CD14-positive monocyte (primary cell): ENCODE results near the gene FBXL17. TPM values are rescaled to one million over a fixed set of nuclear protein-coding genes. Genes with fewer than 3 reads are reported as not detected.

Source experiments
- DNase-seq, 3 donors: peaks; one replicate each; pipeline ENCODE4 v3.0.0-alpha.2; 2011 to 2022
- H2AFZ ChIP-seq: 2 replicates; pipeline ENCODE4 v1.6.0; 2012; ENCODE audit warnings: mild to moderate bottlenecking, low read depth, low read length, inconsistent platforms; ENCODE audit not compliant: insufficient read depth, poor library complexity, severe bottlenecking
- H3K27ac ChIP-seq, 2 donors: 1 replicate in 1 of 2; 2 replicates in 1 of 2; pipeline ENCODE4 v1.5.1; 2012 to 2013; ENCODE audit warnings: low read length in 2 of 2, control low read depth in 1 of 2, inconsistent platforms in 1 of 2, low read depth in 1 of 2, mild to moderate bottlenecking in 1 of 2
- H3K27me3 ChIP-seq, 2 donors: one replicate each; pipeline versions ENCODE4 v1.6.0 to v1.6.1; 2011 to 2013; ENCODE audit warnings: low read length in 2 of 2; ENCODE audit not compliant: control insufficient read depth in 2 of 2, insufficient read depth in 2 of 2
- H3K36me3 ChIP-seq, 2 donors: replicated peaks in 1 of 2; 1 replicate in 1 of 2; 2 replicates in 1 of 2; pipeline versions ENCODE4 v1.5.1 to v1.6.1; 2012 to 2013; ENCODE audit warnings: low read length in 2 of 2, control low read depth in 1 of 2, inconsistent platforms in 1 of 2, mild to moderate bottlenecking in 1 of 2; ENCODE audit not compliant: insufficient read depth in 2 of 2, control insufficient read depth in 1 of 2
- H3K4me1 ChIP-seq, 2 donors: 1 replicate in 1 of 2; 2 replicates in 1 of 2; pipeline versions ENCODE4 v1.5.1 to v1.6.1; 2012 to 2013; ENCODE audit warnings: low read length in 2 of 2, control low read depth in 1 of 2, inconsistent platforms in 1 of 2, mild to moderate bottlenecking in 1 of 2, moderate library complexity in 1 of 2; ENCODE audit not compliant: insufficient read depth in 2 of 2, control insufficient read depth in 1 of 2
- H3K4me2 ChIP-seq: replicated peaks from 2 replicates; pipeline ENCODE3; 2012; ENCODE audit warnings: low read length, moderate library complexity, mild to moderate bottlenecking; ENCODE audit not compliant: poor library complexity, severe bottlenecking; ENCODE audit errors: extremely low read depth
- H3K4me3 ChIP-seq, 3 experiments: fragments of 200-600 bp in 1 of 3; sonication (generic) in 1 of 3; replicated peaks in 1 of 3; 1 replicate in 2 of 3; 2 replicates in 1 of 3; pipeline ENCODE4 v1.5.1; 2011 to 2013; ENCODE audit warnings: low read length in 3 of 3, mild to moderate bottlenecking in 3 of 3, control low read depth in 2 of 3, low read depth in 2 of 3, inconsistent platforms in 1 of 3, moderate library complexity in 1 of 3
- H3K79me2 ChIP-seq: 2 replicates; pipeline ENCODE4 v1.6.0; 2012; ENCODE audit warnings: mild to moderate bottlenecking, control low read depth, inconsistent platforms, low read length, moderate library complexity; ENCODE audit not compliant: insufficient read depth
- H3K9ac ChIP-seq: 2 replicates; pipeline ENCODE4 v1.6.0; 2017; ENCODE audit warnings: low read length, mild to moderate bottlenecking; ENCODE audit not compliant: insufficient read depth, poor library complexity, severe bottlenecking
- H3K9me3 ChIP-seq, 2 donors: replicated peaks in 1 of 2; 1 replicate in 1 of 2; 2 replicates in 1 of 2; pipeline versions ENCODE4 v1.5.1 to v1.6.1; 2012 to 2013; ENCODE audit warnings: low read length in 2 of 2, control low read depth in 1 of 2; ENCODE audit not compliant: control insufficient read depth in 1 of 2, insufficient read depth in 1 of 2
- H4K20me1 ChIP-seq: 2 replicates; pipeline ENCODE4 v1.6.0; 2012; ENCODE audit warnings: mild to moderate bottlenecking, low read length, control low read depth, moderate library complexity; ENCODE audit not compliant: insufficient read depth
- H3K27ac Mint-ChIP-seq, 7 donors: one replicate each; pipeline ENCODE4 v1.8.0; 2020; ENCODE audit warnings: mild to moderate bottlenecking in 7 of 7, mixed read lengths in 7 of 7, moderate library complexity in 6 of 7, inconsistent platforms in 2 of 7
- H3K27me3 Mint-ChIP-seq, 3 donors: one replicate each; pipeline ENCODE4 v1.8.0; 2021 to 2022; ENCODE audit warnings: low read depth in 3 of 3, mild to moderate bottlenecking in 3 of 3, mixed read lengths in 3 of 3, moderate library complexity in 3 of 3, inconsistent platforms in 1 of 3
- H3K36me3 Mint-ChIP-seq, 2 donors: one replicate each; pipeline ENCODE4 v1.8.0; 2020; ENCODE audit warnings: mixed read lengths in 2 of 2, inconsistent platforms in 1 of 2, mild to moderate bottlenecking in 1 of 2
- H3K4me1 Mint-ChIP-seq: one replicate; pipeline ENCODE4 v1.8.0; 2020; ENCODE audit warnings: mild to moderate bottlenecking, mixed read lengths
- H3K4me3 Mint-ChIP-seq, 2 donors: one replicate each; pipeline ENCODE4 v1.8.0; 2020; ENCODE audit warnings: mild to moderate bottlenecking in 2 of 2, mixed read lengths in 2 of 2, moderate library complexity in 1 of 2
- H3K9me3 Mint-ChIP-seq, 7 donors: one replicate each; pipeline ENCODE4 v1.8.0; 2020 to 2022; ENCODE audit warnings: mixed read lengths in 7 of 7, mild to moderate bottlenecking in 6 of 7, moderate library complexity in 6 of 7, inconsistent platforms in 2 of 7
- WGBS: methylation state at CpG from one replicate; pipeline ENCODE4 v1.1.5; 2013; ENCODE audit warnings: missing lambda C conversion rate; ENCODE audit not compliant: insufficient coverage; 5-methylcytosine and 5-hydroxymethylcytosine counted together
- intact Hi-C, 2 donors: fragments of 100-400 bp; cut with micrococcal nuclease; formaldehyde crosslinking; loops; one replicate each; pipeline versions ENCODE4 v1.15.0 to v1.15.1; 2023
- polyA plus RNA-seq, 3 donors: library from polyadenylated mRNA; depleted of rRNA in 1 of 3; unstranded in 2 of 3; stranded (reverse) in 1 of 3; fragments of 300-500 nt in 2 of 3; fragments of >200 nt in 1 of 3; fragmentation: Illumina TruSeq in 2 of 3; gene quantifications; 1 replicate in 2 of 3; 2 replicates in 1 of 3; pipeline ENCODE4 v1.2.3, GENCODE V29; 2012 to 2021
- TF ChIP-seq, protein P1 (sequence below): fragments of 200-600 bp; IDR thresholded peaks from one replicate; pipeline ENCODE4 v1.8.0; 2022; ENCODE audit warnings: antibody characterized with exemption, mild to moderate bottlenecking

FBXL17 gene
- polyA plus RNA-seq, 3 donors = 1.5 to 6.6 (median 2.0) TPM

DNA sequence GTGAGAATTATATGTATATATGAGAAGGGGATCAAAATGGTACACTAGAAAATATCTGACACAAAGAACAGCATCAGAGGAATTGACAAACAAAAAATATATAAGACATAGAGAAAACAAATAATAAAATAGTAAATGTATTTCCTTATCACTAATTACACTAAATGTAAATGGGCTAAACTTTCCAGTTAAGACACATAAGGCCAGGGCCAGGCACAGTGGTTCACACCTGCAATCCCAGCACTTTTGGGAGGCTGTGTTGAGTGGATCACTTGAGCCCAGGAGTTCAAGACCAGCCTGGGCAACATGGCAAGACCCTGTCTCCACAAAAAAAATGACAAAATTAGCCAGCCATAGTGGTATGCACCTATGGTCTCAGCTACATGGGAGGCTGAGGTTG is 8.5 kb downstream of the FBXL17 start:
- Mint-ChIP-seq H3K9me3 (peaks cover 33 to 49% (median 39%) of the 10 kb centered on the region in 7 donors), H3K36me3 (peaks cover 22 to 34% of the 10 kb centered on the region in 2 donors), H3K4me1 (peaks cover 4% of the 10 kb centered on the region), H3K4me3 (no peak overlapping the region), H3K27ac (no peak overlapping the region), H3K27me3 (no peaks in the 10 kb centered on the region)
- Histone ChIP-seq H3K36me3 (peaks cover 0 to 9% of the 10 kb centered on the region in 2 donors), H3K4me3 (no peak overlapping the region), H4K20me1 (peaks cover 6% of the 10 kb centered on the region), H3K9me3 (peaks cover 22 to 37% of the 10 kb centered on the region in 2 donors), H3K4me1 (no peaks in the 10 kb centered on the region), H3K4me2 (no peak overlapping the region), H3K27ac (no peak overlapping the region), H3K79me2 (peaks cover 84% of the 10 kb centered on the region), H3K9ac (no peak overlapping the region), H3K27me3 (no peaks in the 10 kb centered on the region), H2AFZ (no peak overlapping the region)
- TF ChIP-seq, protein P1, sequence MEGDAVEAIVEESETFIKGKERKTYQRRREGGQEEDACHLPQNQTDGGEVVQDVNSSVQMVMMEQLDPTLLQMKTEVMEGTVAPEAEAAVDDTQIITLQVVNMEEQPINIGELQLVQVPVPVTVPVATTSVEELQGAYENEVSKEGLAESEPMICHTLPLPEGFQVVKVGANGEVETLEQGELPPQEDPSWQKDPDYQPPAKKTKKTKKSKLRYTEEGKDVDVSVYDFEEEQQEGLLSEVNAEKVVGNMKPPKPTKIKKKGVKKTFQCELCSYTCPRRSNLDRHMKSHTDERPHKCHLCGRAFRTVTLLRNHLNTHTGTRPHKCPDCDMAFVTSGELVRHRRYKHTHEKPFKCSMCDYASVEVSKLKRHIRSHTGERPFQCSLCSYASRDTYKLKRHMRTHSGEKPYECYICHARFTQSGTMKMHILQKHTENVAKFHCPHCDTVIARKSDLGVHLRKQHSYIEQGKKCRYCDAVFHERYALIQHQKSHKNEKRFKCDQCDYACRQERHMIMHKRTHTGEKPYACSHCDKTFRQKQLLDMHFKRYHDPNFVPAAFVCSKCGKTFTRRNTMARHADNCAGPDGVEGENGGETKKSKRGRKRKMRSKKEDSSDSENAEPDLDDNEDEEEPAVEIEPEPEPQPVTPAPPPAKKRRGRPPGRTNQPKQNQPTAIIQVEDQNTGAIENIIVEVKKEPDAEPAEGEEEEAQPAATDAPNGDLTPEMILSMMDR = no peak
- intact Hi-C loops = no loop called here
- no peak for DNase-seq

DNA sequence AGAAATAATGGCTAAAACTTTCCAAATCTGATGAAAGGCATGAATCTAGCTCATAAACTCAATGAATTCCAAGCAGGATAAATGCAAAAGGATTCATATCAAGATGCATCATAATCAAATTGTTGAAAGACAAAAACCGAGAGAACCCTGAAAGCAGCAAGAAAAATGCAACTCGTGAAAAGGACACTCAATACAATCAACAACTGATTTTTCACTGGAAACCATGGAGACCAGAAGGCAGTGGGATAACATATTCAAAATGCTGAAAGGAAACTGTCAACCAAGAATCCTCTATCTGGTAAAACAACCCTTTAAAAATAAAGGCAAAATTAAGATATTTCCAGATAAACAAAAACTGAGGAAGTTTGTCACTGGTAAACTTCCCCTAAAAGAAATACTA is 9.5 kb downstream of the FBXL17 start:
- no peaks in the 10 kb centered on the region for H3K27me3 Mint-ChIP-seq
- no peak overlapping the region for H3K27ac Mint-ChIP-seq
- WGBS = no CpG with 5 or more reads among the region's 2 CpGs
- Histone ChIP-seq H3K79me2 (peaks cover 73% of the 10 kb centered on the region), H3K4me1 (no peaks in the 10 kb centered on the region), H3K27me3 (no peaks in the 10 kb centered on the region), H3K9ac (no peak overlapping the region), H4K20me1 (peaks cover 6% of the 10 kb centered on the region), H3K4me2 (no peak overlapping the region), H2AFZ (no peak overlapping the region), H3K27ac (no peak overlapping the region), H3K9me3 (peaks cover 22 to 37% of the 10 kb centered on the region in 2 donors), H3K36me3 (peaks cover 0 to 10% of the 10 kb centered on the region in 2 donors), H3K4me3 (no peak overlapping the region)
- intact Hi-C loops = no loop called here
- H3K4me1 Mint-ChIP-seq = no peaks in the 10 kb centered on the region
- H3K9me3 Mint-ChIP-seq = peaks cover 32 to 47% (median 39%) of the 10 kb centered on the region in 7 donors
- H3K4me3 Mint-ChIP-seq = no peak overlapping the region
- no peak for DNase-seq
- TF ChIP-seq, protein P1 = no peak
- peaks cover 19 to 32% of the 10 kb centered on the region in 2 donors for H3K36me3 Mint-ChIP-seq
